Left ventricle myocardium inferior (tissue), 1 donor: ENCODE measurements around the gene POLE. TPM values are rescaled to one million over a fixed set of nuclear protein-coding genes. Genes with fewer than 3 reads are reported as not detected.

ENCODE experiments used
- DNase-seq: peaks from one replicate; pipeline ENCODE4 v3.0.0-alpha.2; 2020
- H3K27ac ChIP-seq: fragments of 200-600 bp; replicated peaks from 2 replicates; pipeline ENCODE4 v1.8.0; 2021
- H3K27me3 ChIP-seq: fragments of 200-600 bp; 2 replicates; pipeline ENCODE4 v1.8.0; 2021; ENCODE audit warnings: low read depth
- H3K36me3 ChIP-seq: fragments of 200-600 bp; 2 replicates; pipeline ENCODE4 v1.8.0; 2021
- H3K4me1 ChIP-seq: fragments of 200-600 bp; 2 replicates; pipeline ENCODE4 v1.8.0; 2021
- H3K4me3 ChIP-seq: fragments of 200-600 bp; 2 replicates; pipeline ENCODE4 v1.8.0; 2021; ENCODE audit warnings: mild to moderate bottlenecking, moderate library complexity
- H3K9me3 ChIP-seq: fragments of 200-600 bp; replicated peaks from 2 replicates; pipeline ENCODE4 v1.8.0; 2021
- intact Hi-C: fragments of 100-400 bp; cut with micrococcal nuclease; formaldehyde crosslinking; loops from one replicate; pipeline ENCODE4 v1.11.0; 2022
- total RNA-seq: library from RNA; stranded (reverse); fragmentation: NEBNext Ultra II Directional; extraction: Animal tissue kit (Norgen Biotek cat#: 25700); gene quantifications from one replicate; pipeline ENCODE4 v1.2.1, GENCODE V29; 2021
- TF ChIP-seq, protein P1 (sequence below): fragments of 200-600 bp; IDR thresholded peaks from 2 replicates; pipeline ENCODE4 v1.8.0; 2021; ENCODE audit warnings: antibody characterized with exemption, mild to moderate bottlenecking, borderline replicate concordance
- donor health status: DM: no; HTN: yes; CAD: no; lungs with severe emphysema.

POLE gene
- total RNA-seq, 1 donor from 2014 or later, result 9.0 TPM

DNA sequence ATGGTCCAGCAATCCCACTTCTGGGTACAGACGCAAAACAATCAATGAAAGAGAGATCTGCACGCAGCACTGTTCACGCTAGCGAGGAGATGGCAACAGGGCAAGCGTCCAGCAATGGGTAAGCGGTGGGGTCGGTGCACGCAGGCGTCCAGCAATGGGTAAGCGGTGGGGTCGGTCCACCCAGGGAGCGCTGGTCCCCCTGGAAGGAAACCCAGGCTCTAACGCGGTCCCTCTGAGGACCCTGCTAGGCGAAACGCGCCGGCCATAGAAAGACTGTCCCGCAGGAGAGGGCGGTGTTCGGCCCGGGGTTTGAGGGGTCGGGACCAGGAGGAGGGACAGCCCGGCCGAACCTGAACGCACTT, 22.9 kb upstream of the POLE start:
- TF ChIP-seq, protein P1, sequence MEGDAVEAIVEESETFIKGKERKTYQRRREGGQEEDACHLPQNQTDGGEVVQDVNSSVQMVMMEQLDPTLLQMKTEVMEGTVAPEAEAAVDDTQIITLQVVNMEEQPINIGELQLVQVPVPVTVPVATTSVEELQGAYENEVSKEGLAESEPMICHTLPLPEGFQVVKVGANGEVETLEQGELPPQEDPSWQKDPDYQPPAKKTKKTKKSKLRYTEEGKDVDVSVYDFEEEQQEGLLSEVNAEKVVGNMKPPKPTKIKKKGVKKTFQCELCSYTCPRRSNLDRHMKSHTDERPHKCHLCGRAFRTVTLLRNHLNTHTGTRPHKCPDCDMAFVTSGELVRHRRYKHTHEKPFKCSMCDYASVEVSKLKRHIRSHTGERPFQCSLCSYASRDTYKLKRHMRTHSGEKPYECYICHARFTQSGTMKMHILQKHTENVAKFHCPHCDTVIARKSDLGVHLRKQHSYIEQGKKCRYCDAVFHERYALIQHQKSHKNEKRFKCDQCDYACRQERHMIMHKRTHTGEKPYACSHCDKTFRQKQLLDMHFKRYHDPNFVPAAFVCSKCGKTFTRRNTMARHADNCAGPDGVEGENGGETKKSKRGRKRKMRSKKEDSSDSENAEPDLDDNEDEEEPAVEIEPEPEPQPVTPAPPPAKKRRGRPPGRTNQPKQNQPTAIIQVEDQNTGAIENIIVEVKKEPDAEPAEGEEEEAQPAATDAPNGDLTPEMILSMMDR, result no peak
- H3K27ac ChIP-seq, result peak overlapping the region; percentile 92
- peaks cover 6% of the 10 kb centered on the region for H3K9me3 ChIP-seq
- peaks cover 8% of the 10 kb centered on the region for H3K36me3 ChIP-seq
- peak overlapping the region; percentile 92 for H3K4me3 ChIP-seq
- H3K4me1 ChIP-seq, result peaks cover 37% of the 10 kb centered on the region
- intact Hi-C loops, result no loop called here
- DNase-seq, result no peak
- H3K27me3 ChIP-seq, result no peaks in the 10 kb centered on the region

DNA sequence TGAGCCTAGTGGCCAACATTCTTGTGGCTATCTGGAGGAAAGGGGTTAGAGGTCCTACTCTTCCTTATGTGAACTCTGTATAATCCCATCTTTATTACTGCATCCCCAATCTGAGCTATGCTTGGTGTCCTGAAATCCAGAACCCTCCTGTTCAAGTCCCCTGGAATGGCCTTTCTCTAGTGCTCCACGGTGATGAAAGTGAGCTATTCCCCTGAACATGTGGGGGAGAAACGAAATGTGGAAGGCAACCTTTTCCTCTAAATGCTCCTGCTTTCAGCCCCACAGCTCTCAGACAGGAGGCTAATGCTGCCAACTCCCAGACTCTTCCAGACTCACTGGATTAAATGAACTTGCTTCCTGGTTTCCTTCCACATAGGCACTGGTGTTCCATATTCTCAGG, 21.0 kb upstream of the POLE start:
- intact Hi-C loops, result no loop called here
- H3K27me3 ChIP-seq, result no peaks in the 10 kb centered on the region
- H3K4me3 ChIP-seq, result no peak overlapping the region
- TF ChIP-seq, protein P1, result no peak
- no peak for DNase-seq
- H3K36me3 ChIP-seq, result peaks cover 12% of the 10 kb centered on the region
- peaks cover 37% of the 10 kb centered on the region for H3K4me1 ChIP-seq
- peaks cover 6% of the 10 kb centered on the region for H3K9me3 ChIP-seq
- no peak overlapping the region for H3K27ac ChIP-seq

DNA sequence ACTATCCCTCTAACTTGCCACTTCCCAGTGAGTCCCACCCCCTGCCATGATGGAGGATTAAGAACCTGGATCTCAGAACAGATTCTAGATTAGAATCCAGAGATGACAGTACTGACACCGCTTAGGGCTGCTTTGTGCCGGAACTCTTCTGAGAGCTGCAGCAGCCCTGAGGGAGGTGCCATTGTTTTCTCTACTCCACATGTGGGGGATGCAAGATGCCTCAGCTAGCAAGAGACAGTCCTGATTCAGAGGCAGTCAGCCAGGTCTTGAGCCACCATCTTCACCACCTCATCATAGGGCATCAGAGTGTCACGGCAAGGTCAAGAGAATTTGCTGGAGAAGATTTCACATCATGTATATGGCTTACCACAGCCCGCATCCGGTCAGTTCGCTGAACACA, 20.1 kb upstream of the POLE start:
- TF ChIP-seq, protein P1, result no peak
- H3K4me3 ChIP-seq, result no peak overlapping the region
- DNase-seq, result no peak
- peaks cover 28% of the 10 kb centered on the region for H3K4me1 ChIP-seq
- H3K27me3 ChIP-seq, result no peaks in the 10 kb centered on the region
- H3K9me3 ChIP-seq, result peaks cover 6% of the 10 kb centered on the region
- intact Hi-C loops, result no loop called here
- H3K27ac ChIP-seq, result no peak overlapping the region
- H3K36me3 ChIP-seq, result peaks cover 19% of the 10 kb centered on the region

DNA sequence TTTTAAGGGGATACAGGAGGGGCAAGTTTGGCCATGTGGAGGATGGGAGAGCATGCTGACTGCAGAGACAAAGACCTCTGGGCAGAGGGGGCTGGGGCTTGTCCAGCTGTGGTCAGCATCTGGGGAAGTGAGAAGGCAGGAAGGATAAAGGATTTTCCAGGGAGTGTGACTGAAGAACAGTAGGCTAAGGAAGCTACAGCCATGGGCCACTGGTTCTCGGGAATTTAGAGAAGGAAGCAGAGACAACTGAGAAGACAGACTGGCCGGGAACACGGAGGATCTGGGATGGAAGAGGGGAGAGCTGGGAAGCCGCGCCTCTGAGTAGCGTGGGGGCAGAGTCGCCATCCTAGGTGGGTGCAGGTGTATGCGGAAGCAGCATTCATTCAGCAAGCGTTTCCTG, 16.5 kb upstream of the POLE start:
- DNase-seq, result no peak
- intact Hi-C loops, result no loop called here
- TF ChIP-seq, protein P1, result no peak
- no peak overlapping the region for H3K27ac ChIP-seq
- no peak overlapping the region for H3K4me3 ChIP-seq
- H3K9me3 ChIP-seq, result peaks cover 6% of the 10 kb centered on the region
- H3K36me3 ChIP-seq, result peaks cover 30% of the 10 kb centered on the region
- no peaks in the 10 kb centered on the region for H3K27me3 ChIP-seq
- no peaks in the 10 kb centered on the region for H3K4me1 ChIP-seq

DNA sequence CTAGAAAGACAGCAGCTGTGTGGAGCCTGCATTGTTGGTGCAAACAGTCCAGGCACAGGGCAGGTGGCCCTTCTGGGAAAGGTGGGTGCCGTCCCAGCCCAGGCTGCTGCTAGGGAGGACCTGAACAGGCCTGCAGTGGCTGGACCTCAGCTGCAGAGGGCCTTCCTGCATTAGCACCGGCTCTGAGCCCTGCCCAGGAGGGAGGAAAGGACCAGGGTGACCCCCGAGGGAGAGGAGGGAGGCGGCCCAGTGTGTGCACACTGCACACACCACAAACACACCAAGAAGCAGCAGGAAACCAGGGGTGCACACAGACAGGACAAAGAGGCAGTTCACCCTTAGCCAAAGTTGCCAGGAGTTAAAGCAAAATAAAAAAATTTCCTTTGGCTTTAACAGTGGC, 15.5 kb upstream of the POLE start:
- Histone ChIP-seq H3K36me3 (peaks cover 40% of the 10 kb centered on the region), H3K4me3 (no peak overlapping the region), H3K4me1 (no peaks in the 10 kb centered on the region), H3K27ac (no peak overlapping the region), H3K27me3 (no peaks in the 10 kb centered on the region), H3K9me3 (peaks cover 6% of the 10 kb centered on the region)
- TF ChIP-seq, protein P1, result no peak
- intact Hi-C loops, result no loop called here
- no peak for DNase-seq
